ENCODE results near the gene CNTN6.
"Not testable (repeated sequence)": the region's sequence is repeated elsewhere in the genome, so short reads cannot be mapped to it uniquely, and the experiment has no call there.

CNTN6 gene

GRCh38 chr3:1288805-1289494 lies 196.1 kb downstream of the CNTN6 start:
- no peak for DNase-seq

GRCh38 chr3:1292571-1293071 lies 199.8 kb downstream of the CNTN6 start:
- no peak for DNase-seq

GRCh38 chr3:1294586-1294985 lies 201.8 kb downstream of the CNTN6 start:
- DNase-seq = no peak

DNA sequence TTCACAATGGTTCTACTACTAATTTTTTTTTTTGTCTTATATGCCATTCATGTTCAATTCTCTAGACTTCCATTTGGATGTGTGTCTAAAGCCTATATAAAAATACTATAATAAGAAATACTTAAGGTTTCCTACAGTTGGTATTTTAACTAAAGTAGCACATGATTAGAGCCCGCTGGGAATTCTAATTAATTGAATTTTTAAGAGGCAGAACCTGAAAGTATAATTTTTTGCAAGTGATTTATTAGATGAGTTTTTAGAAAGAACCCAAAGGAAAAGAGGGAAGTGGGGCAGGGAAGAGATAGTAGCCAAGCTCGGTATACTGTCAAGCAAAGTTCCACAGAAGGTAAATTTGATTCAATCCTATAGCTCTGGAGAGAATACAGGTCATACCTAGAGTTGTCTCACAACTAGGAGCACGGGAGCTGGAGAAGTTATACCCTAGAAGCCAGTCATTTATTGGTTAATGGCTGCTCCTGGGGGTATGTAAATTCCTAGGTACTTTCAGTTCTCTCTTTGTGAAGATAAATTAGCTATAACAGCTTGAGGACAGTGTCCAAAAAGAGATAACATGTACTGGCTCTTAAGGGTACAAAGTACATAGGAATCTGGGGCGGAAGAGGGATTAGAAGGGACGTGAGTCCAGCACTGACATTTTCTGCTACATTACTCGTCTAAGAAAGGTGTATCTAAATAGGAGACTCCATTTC lies 225.6 kb downstream of the CNTN6 start:
- no peak for DNase-seq

GRCh38 chr3:1326546-1326945 lies 233.7 kb downstream of the CNTN6 start:
- no peak for DNase-seq

DNA sequence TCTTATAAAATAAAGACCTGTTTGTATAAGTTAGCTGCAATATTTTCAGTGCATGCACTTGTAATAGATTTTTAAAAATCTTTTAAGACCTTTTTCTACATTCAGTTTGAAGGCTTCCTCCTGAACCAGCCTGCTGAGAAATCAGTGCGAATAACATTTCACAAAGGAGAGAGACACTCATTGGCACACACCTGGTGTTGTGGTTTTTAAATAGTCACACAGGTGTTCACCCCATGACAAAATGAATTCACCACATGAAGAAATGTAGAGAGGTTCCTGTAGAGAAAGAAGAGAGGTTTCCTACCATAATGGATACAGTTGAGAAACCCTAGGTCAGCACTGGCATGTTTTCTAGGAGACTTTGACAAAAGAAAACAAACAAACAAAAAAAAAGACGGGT lies 237.3 kb downstream of the CNTN6 start:
- DNase-seq = no peak

DNA sequence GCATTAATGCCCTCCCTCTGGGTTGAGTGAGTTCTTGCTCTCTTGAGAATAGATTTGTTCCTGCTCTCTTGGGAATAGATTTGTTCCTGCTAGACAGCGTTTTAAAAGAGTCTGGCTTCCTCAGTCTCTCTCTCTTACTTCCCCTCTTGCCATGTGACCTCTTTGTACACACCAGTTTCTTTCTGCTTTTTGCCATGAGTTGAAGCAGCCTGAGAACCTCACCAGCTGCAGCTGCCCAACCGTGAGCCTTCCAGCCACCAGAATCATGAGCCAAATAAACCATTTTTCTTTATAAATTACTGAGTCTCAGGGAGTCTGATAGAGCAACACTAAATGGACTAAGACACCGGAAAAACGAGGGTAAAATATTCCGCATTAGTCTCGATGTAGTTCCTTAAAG lies 253.6 kb downstream of the CNTN6 start:
- DNase-seq = no peak

DNA sequence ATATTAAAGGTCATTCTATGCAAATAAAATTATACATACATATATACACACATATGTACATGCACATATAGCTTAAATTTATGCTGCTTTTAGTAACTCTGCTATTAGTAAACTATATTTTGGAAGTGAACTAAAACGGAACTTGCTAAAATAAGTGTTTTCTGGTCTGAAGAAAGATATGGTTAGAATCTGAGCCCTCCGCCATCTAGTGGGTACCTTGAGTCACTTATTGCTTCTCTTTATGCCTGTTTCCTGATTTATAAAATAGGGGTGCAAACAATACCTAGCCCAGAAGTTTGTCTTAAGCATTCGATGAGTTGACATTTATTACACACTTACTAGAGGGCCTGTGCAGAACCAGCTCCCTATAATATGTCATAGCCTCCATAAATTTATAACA lies 255.7 kb downstream of the CNTN6 start:
- DNase-seq = no peak

DNA sequence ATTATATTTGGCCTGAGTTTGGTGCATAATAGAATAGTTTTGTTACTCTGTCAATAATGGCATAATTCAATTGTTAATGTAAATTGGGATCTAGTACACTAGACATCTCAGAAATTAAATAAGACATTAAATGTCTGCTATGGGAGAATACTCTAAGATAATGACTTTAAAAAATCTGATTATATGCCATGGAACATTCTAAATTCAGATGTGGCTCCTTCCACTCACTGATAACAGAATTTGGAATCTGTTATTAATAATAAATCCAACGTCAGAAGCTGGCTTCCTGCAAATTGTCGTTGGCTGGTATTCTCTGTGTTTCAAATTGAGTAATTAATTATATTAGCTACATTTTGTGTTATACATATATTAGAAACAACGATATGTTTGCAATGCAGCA lies 258.1 kb downstream of the CNTN6 start:
- DNase-seq = no peak

- no peak for DNase-seq
Observed at GRCh38 chr3:1355691-1356090, 262.9 kb downstream of the CNTN6 start.

DNA sequence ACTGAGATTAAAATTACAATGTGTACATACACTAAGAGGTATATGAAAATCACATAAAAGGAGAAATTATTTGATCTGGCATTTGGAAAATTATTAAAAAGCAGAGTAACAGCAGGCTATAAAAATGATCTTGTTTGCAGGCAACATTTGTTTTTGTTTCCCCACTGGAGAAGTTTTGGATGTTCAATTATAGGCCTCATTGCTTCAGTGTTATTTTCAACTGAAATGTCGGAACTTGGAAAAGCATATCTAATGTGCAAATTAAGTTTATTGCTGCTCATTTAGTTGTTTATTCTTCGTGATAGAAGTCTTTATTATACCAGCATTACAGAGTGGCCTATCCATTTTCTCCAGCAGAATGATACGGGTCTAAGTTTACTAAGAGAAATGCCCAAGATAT lies 263.3 kb downstream of the CNTN6 start:
- no peak for DNase-seq

DNA sequence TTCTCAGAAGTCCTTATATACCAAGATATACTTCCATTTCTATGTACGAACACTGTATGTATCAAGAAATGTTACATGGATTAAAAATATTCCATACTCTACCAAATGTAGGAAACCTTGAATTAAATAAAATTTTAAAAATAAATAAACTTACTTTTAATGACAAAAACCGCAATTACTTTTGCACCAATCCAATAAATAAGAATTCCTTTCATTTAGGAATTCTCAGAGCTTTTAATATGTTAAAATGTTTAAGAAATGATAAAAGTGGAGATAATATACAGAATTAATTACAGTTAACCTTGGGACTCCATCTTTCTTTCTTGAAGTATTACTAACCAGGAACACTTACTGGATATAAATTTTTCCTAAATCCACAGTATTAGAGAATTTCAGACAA lies 272.7 kb downstream of the CNTN6 start:
- no peak for DNase-seq

DNA sequence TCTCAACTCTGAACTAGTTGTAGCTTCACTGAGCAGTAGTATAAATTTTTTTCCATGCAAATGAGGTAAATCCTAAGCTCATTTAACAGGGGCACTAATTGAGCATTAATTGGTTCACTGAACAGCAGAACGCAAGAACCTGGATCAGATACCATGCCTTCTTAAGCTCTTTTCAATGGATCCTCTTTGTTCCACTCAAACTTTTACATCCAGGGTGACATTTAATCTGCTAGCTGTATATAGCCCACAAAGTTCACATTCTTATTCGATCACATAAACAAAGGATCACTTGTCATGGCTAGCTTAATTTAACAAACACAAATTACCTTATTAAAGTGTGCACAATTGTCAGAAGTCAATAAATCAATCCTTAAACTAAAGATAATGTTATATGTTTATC lies 281.6 kb downstream of the CNTN6 start:
- no peak for DNase-seq

- no peak for DNase-seq
Observed at GRCh38 chr3:1375145-1375544, 282.3 kb downstream of the CNTN6 start.

- no peak for DNase-seq
Observed at GRCh38 chr3:1380926-1381646, 288.3 kb downstream of the CNTN6 start.

DNA sequence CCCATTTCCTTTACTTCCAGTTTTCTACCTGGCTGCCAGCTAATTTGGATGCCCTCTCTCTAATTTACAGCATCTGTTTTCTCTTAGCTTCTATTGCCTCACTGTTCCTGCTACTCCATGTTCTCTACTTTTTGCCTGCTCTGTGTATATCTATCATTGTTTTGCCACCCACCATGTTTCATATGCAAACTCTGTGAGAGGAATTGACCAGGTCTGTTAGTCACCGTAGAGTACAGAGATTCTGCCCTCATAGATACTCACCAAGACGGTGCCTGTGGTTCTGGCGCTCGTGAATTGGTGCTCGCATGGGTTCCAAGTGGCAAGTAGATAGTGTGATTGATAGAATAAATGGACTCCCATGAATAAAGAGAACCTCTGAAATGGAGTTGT lies 288.8 kb downstream of the CNTN6 start:
- no peak for DNase-seq

DNA sequence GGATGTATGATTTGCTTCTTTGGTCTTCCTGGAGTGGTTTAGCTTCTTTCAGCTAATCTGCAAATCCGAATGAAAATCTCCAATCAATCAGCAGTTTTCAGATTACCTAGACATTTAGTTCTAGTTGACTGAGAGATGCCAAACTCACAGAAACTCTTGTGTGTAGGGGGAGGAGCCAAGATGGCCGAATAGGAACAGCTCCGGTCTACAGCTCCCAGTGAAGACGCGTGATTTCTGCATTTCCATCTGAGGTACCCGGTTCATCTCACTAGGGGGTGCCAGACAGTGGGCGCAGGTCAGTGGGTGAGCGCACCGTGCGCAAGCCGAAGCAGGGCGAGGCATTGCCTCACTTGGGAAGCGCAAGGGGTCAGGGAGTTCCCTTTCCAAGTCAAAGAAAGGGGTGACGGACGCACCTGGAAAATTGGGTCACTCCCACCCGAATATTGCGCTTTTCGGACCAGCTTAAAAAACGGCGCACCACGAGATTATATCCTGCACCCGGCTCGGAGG lies 294.6 kb downstream of the CNTN6 start:
- not testable (repeated sequence) for DNase-seq

DNA sequence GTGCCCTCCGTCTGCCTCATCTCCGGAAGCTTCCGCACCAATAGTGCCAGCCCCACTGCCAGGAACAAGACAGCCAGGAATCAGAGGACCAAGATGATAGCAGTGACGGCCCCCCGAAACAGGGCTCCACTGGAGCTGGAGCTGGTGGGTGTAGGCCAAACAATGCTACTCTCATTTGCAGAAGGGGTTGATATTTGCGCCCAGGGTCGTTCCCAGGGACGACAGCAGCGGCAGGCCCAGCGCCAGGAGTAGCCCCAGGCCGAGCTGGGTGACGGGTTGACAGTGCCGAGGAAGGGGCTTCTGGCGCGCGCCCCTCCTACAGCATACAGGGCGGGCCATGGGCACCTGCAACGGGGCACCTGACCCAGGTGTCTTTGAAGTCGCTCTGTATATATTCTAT lies 301.4 kb downstream of the CNTN6 start:
- no peak for DNase-seq

- DNase-seq = no peak
Observed at GRCh38 chr3:1400571-1400970, 307.7 kb downstream of the CNTN6 start.

DNA sequence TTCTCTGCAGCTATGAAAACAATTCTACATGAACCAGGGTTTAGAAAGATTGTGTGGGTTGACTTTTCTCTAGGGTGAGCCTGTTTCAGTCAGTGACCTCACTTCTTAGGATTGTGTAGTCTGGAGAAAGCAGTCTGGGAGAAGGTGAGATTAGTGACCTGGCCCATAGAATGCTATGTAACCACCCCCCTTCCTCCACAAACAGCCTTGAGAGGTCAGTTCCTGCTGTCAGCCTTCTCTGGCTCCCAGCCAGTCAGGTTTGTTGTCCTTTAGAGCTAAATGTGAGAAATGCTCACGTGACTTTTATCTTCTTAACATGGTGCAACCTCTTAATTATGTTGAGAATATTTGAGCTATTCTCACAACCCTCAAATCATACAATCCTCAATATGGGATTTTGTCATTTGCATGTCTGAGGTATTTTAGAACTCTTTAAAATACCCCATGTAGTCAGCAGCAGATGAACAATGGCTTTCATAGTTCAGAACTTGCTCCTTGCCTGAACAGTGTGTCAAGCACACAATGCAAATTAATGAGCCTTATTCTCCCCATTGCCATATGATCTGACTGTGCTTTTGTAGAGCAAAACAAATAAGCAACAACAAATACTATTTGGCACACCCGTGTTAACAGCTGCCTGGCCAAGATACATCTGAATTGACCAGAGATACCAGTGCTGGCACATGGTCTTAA lies 311.6 kb downstream of the CNTN6 start:
- DNase-seq = no peak

DNA sequence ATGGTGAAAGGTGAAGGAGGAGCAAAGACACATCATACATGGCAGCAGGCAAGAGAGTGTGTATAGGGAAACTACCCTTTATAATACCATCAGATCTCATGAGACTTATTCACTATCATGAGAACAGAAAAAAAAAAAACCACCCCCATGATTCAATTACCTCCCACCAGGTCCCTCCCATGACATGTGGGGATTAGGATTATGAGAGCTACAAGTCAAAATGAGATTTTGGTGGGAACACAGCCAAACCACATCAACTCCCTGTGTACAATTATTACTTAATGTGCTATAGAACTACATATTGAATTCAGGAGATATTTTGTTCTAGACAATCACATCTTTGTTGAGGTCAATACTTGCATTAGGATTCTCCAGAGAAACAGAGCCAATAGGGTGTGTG lies 313.4 kb downstream of the CNTN6 start:
- DNase-seq = no peak

GRCh38 chr3:1421577-1421976 lies 328.8 kb downstream of the CNTN6 start:
- DNase-seq = no peak

DNA sequence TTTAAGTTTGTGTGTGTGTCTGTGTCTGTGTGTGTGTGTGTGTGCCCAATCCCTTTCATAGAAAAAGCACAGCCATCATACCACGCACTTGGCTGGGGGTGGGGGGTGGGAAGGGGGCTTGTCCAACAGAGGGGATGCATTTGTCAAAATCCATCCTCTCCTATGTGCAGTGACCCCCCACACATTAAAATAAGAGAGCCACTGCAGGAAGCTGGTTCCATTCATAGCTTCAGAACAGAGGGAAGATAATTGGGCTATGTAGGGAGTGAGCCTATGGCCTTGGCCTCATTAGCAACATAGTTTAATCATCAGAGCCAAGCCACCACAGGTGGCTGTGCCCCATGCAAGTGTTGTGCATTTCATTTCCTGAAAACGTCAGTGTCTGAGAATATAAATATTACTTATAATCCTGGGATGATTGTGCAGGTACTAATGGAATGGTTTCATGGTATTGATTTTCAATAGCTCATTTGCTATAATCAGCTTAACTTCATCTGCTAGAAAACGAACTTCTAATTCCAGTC lies 330.8 kb downstream of the CNTN6 start:
- DNase-seq = no peak
